NCI-H2171 treated with DMSO at 0.1 percent for 48 hours (cell line): ENCODE data around the gene KEL.
"Not testable (repeated sequence)": the region's sequence is repeated elsewhere in the genome, so short reads cannot be mapped to it uniquely, and the experiment has no call there.

Experiments used
- DNase-seq: peaks from one replicate; lab custom pipeline; 2025; lab: John Stamatoyannopoulos, UW

KEL gene

GRCh38 chr7:142961973-142962926, at the start of gene KEL:
Gene KEL, minus strand, starts transcription at chr7:142962363. Its CDS starts 157 bp downstream, at chr7:142962206.
- no peak for DNase-seq

- peak; percentile 59 for DNase-seq
Measured at GRCh38 chr7:143008007-143008901, 46.1 kb upstream of the KEL start.

- DNase-seq = no peak
Measured at GRCh38 chr7:143005632-143006260, 43.6 kb upstream of the KEL start.

GRCh38 chr7:143003393-143004051, 41.4 kb upstream of the KEL start:
- DNase-seq = peak; percentile 59

- no peak for DNase-seq
Measured at GRCh38 chr7:143002898-143003297, 40.7 kb upstream of the KEL start.

- no peak for DNase-seq
Measured at GRCh38 chr7:143002106-143002505, 39.9 kb upstream of the KEL start.

GRCh38 chr7:143000648-143001047, 38.5 kb upstream of the KEL start:
- DNase-seq = no peak

GRCh38 chr7:142999793-143000192, 37.6 kb upstream of the KEL start:
- DNase-seq = no peak

- no peak for DNase-seq
Measured at GRCh38 chr7:142998966-142999365, 36.8 kb upstream of the KEL start.

GRCh38 chr7:142997456-142997989, 35.4 kb upstream of the KEL start:
- DNase-seq = no peak

GRCh38 chr7:142992427-142992826, 30.3 kb upstream of the KEL start:
- DNase-seq = no peak

- no peak for DNase-seq
Measured at GRCh38 chr7:142984297-142984696, 22.1 kb upstream of the KEL start.

- DNase-seq = no peak
Measured at GRCh38 chr7:142983825-142984224, 21.7 kb upstream of the KEL start.

- DNase-seq = not testable (repeated sequence)
Measured at GRCh38 chr7:142978402-142978801, 16.2 kb upstream of the KEL start.

- no peak for DNase-seq
Measured at GRCh38 chr7:142974626-142975025, 12.5 kb upstream of the KEL start.

GRCh38 chr7:142969183-142969582, 7.0 kb upstream of the KEL start:
- no peak for DNase-seq

- DNase-seq = no peak
Measured at GRCh38 chr7:142968229-142968628, 6.1 kb upstream of the KEL start.

GRCh38 chr7:142964502-142965246, 2.5 kb upstream of the KEL start:
- DNase-seq = no peak

- DNase-seq = no peak
Measured at GRCh38 chr7:142963993-142964392, 1.8 kb upstream of the KEL start.

GRCh38 chr7:142962991-142963390, 828 bp upstream of the KEL start:
- DNase-seq = no peak

GRCh38 chr7:142961595-142961972, 579 bp downstream of the KEL start:
- no peak for DNase-seq
